ENCODE results near the gene COL28A1. TPM values are rescaled to one million over a fixed set of nuclear protein-coding genes. Genes with fewer than 3 reads are reported as not detected.

COL28A1 gene
- total RNA-seq, 1 experiment from 2014 or later: not detected

DNA sequence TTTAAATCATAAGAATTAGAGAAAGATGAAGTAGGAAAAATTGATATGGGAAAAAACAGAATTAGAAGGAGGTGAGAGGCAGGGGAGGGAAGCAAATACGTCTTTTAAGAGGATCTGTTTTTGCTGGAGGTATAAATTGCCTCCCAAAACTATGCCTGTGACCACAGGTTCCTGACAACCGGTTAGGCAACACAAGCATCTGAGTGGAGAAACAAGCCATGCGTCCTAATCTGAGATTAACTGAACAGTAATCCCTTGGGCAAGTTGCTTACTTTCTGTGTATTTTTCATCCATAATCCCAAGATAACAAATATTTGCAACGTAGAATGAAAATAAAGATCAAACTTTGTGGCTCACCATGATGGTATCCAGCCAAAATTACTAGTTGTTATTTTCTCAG, 204.2 kb downstream of the COL28A1 start:
- no peak for DNase-seq (ENCODE audit: low read depth)

DNA sequence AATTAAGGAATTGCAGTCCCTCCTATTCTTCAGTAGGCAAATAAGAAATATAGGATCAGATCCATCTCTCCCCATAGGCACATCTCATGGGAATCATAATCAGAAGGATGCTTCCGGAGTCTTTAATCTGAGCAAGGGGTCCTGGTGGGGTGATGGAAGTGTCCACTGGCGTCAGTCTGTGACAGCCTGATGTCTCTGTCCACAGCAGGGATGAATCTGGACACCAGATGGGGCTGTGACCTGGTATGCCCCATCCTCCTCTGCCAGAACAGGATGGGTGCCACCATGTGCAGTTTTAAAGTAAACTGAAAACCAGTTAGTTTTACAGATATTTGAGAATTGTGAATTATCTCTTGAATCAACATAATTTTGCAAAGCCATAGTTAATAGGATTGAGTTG, 204.7 kb downstream of the COL28A1 start:
- no peak for DNase-seq (ENCODE audit: low read depth)

DNA sequence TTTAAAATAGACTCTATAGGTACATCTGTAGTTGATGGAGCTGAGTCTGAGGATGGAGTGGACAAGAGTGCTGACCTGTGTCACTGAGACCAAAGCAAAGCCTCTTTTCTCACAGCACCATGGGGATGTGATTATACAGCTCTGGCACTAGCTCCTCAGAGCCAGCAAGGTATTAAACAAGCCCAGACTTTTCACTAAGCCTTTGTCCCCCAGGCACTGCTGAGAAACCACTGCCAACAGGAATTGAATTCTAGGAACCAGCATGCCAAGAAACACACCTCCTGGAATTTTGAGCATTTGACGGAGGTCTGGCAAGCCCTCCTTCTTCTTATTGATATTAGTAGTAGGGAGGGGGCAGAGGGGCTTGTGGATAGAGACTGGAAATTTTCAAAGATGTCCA, 206.3 kb downstream of the COL28A1 start:
- DNase-seq (ENCODE audit: low read depth): no peak

DNA sequence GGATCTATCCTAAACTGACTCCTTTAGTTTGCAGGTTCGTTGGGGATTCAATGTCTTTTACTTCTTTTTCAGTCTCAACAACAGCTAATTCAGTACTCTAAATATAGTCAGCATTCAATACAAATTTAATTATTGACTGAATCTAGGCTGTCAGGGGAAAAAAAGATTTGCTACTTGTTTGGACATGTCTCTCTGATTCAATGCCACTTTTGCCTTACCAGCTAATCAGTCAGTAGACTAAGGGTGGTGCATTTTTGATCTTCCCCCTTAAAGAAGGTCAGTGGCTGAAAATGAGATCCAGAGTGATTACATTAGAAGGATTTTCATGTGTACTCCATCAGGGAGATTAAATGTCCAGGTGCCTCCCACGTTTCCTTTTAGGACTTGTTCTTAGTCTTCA, 208.2 kb downstream of the COL28A1 start:
- no peak for DNase-seq (ENCODE audit: low read depth)

DNA sequence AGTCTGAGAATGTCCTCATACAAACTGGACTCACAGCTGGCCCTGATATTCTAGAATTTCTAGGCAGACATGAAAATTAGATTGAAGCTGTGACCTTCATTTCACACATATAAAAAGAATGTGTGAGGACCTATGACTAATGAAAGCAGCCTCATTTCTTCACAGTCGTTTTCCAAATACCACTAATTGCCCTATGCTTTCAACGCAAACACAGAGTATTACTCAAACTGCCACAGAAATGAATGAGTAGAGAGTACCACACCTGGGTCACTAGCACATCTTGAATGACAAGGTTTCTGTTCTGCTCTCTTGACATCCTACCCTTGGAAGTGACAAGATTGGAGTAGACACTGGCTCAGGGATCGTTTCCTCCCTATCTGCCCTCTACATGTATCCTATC, 211.0 kb downstream of the COL28A1 start:
- DNase-seq (ENCODE audit: low read depth): no peak

DNA sequence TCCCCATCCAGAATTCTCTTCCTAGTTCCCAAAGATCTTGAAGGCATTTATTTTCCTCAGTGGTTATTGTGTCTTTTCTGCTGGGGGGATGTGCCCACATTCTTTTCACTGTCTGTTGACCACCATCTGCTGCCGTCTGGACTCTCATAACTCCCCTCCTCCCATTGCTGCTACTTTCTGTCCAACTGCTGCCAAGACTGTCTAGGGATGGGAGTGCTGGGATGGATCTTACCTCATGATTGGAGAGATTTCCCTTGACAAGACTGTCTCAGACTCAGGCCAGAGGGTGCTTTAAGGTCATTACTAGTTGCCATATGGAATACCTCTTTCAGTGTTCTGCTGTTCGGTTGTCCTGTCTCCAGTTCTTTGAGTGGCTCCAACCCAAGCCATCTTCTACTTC, 211.8 kb downstream of the COL28A1 start:
- DNase-seq (ENCODE audit: low read depth): no peak

GRCh38 chr7:7323352-7323751, 212.3 kb downstream of the COL28A1 start:
- DNase-seq (ENCODE audit: low read depth): peak; percentile 35

DNA sequence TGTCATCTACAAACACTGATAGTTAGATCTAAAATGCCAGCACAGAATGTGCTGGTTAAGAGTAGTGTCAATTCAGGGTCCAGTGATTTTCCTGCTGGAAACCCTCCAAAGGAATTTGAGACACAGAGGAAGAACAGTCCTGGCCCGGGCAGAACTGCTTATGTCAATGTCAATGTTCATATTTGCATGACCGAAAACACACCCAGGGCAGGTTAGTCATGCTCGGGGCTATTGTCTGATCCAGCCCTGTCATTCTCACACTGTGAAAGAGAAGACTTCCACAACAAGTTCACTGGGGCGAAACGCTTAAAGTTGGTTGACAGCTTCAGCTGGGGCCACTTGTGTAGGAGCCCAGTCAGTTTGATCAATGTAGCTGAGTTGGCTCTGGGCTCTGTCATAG, 214.0 kb downstream of the COL28A1 start:
- peak; percentile 38 for DNase-seq (ENCODE audit: low read depth)

DNA sequence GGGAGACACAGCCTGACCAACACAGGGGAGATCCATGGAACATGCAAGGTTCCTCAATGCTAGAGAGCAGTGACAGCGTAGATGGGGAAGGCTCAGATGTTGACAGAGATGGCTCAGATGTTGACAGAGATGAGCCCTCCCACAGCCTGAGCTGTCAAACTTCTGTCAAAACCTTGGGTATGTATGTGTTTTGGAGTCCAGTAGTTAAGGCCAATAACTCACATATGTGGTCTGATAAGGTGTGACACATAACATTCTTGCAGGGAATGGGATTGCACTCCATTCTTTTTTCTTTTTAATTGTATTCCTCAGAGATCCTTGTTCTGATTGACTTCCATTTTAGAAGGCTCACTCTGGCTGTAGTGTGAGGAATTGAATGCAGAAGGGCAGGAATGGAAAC, 217.1 kb downstream of the COL28A1 start:
- DNase-seq (ENCODE audit: low read depth): no peak

GRCh38 chr7:7317850-7318249, 217.8 kb downstream of the COL28A1 start:
- no peak for DNase-seq (ENCODE audit: low read depth)

DNA sequence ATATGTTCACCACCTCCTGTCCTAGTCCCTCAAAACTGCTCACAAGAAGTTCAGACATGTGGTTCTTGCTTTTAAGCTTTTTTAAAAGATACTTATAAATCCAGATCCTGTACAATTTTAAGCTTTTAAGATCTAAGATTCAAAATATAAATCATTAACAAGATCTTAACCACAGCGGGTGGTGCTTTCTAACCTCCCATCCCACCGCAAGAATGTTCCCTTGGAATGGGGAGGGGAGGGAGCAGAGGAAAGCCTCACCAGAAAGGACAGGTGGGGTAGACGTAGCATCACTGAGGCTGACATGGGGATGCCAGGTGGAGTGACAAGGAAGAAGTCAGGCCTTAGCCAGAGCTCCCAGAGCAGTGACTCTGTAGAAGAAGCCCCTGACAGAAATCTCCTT, 219.8 kb downstream of the COL28A1 start:
- DNase-seq (ENCODE audit: low read depth): no peak

GRCh38 chr7:7312323-7312722, 223.3 kb downstream of the COL28A1 start:
- no peak for DNase-seq (ENCODE audit: low read depth)

DNA sequence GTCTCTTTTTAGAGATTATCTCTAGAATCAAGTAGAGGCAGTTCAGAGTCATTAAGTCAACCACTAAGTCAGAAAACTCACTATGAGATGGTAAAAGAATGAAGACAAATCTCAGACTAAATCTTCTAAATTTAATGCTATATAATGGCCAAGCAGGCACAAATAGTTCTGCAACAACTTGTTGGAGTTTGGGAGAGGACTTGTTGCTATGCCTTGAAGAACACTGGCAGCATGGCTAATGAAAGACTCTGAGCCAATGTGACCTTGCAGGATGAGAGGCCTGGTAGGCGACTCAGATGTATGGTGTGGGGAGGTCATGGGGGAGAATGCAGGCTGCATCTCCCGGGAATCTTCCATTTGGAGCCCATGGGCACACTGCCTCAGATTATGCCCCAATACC, 224.7 kb downstream of the COL28A1 start:
- DNase-seq (ENCODE audit: low read depth): no peak

- no peak for DNase-seq (ENCODE audit: low read depth)
Observed at GRCh38 chr7:7309203-7309602, 226.5 kb downstream of the COL28A1 start.

Other genes with a start within 250 kb of the COL28A1 start
- gene MIOS, start 31.0 kb upstream of the COL28A1 start, total RNA-seq (2014; rRNA removed; shearing (Covaris generic)): 32.7 and 39.4 TPM in 2 replicates
- 17.6 and 22.9 TPM in 2 replicates for gene UMAD1, start 104.9 kb upstream of the COL28A1 start, total RNA-seq (2014; rRNA removed; shearing (Covaris generic))
- 74.7 and 125 TPM in 2 replicates for gene RPA3, start 182.7 kb upstream of the COL28A1 start, total RNA-seq (2014; rRNA removed; shearing (Covaris generic))

All from Daoy (cell line).